ENCODE measurements around the gene GPLD1.

The GPLD1 gene

GRCh38 chr6:24500683-24501082 is 11.3 kb upstream of the GPLD1 start:
- no peak for DNase-seq

GRCh38 chr6:24497254-24497970 is 8.0 kb upstream of the GPLD1 start:
- DNase-seq = no peak

- DNase-seq = peak; percentile 83 to 87
Measured at GRCh38 chr6:24494821-24495795, 5.7 kb upstream of the GPLD1 start, which contains the start of gene ALDH5A1. Gene ALDH5A1, plus strand, starts transcription at chr6:24494969. Its CDS starts 28 bp downstream, at chr6:24494997.

GRCh38 chr6:24493945-24494820 is 4.8 kb upstream of the GPLD1 start:
- DNase-seq = no peak

GRCh38 chr6:24492475-24492874 is 3.1 kb upstream of the GPLD1 start:
- DNase-seq = peak; percentile 12 to 37

- DNase-seq = no peak
Measured at GRCh38 chr6:24490948-24491347, 1.6 kb upstream of the GPLD1 start.

GRCh38 chr6:24489881-24490280 is 503 bp upstream of the GPLD1 start:
- no peak for DNase-seq

GRCh38 chr6:24486065-24486464 is 3.3 kb downstream of the GPLD1 start:
- no peak for DNase-seq

- DNase-seq = no peak
Measured at GRCh38 chr6:24484657-24485323, 4.6 kb downstream of the GPLD1 start.

GRCh38 chr6:24481449-24481848 is 7.9 kb downstream of the GPLD1 start:
- DNase-seq = no peak

- no peak for DNase-seq
Measured at GRCh38 chr6:24480705-24481104, 8.7 kb downstream of the GPLD1 start.

- no peak for DNase-seq
Measured at GRCh38 chr6:24478903-24479302, 10.5 kb downstream of the GPLD1 start.

- DNase-seq = no peak
Measured at GRCh38 chr6:24477070-24477469, 12.3 kb downstream of the GPLD1 start.

GRCh38 chr6:24476631-24477030 is 12.7 kb downstream of the GPLD1 start:
- no peak for DNase-seq

GRCh38 chr6:24472181-24472580 is 17.2 kb downstream of the GPLD1 start:
- no peak for DNase-seq

- DNase-seq = no peak
Measured at GRCh38 chr6:24469811-24470210, 19.6 kb downstream of the GPLD1 start.

GRCh38 chr6:24464253-24465038 is 24.9 kb downstream of the GPLD1 start:
- no peak for DNase-seq

- DNase-seq = no peak
Measured at GRCh38 chr6:24460966-24461365, 28.4 kb downstream of the GPLD1 start.

GRCh38 chr6:24458941-24459340 is 30.4 kb downstream of the GPLD1 start:
- DNase-seq = no peak

GRCh38 chr6:24458134-24458533 is 31.2 kb downstream of the GPLD1 start:
- no peak for DNase-seq

GRCh38 chr6:24455061-24455460 is 34.3 kb downstream of the GPLD1 start:
- DNase-seq = no peak

Data from Kasumi-1 (cell line).